ENCODE results near the gene INTS6.

The INTS6 gene

DNA sequence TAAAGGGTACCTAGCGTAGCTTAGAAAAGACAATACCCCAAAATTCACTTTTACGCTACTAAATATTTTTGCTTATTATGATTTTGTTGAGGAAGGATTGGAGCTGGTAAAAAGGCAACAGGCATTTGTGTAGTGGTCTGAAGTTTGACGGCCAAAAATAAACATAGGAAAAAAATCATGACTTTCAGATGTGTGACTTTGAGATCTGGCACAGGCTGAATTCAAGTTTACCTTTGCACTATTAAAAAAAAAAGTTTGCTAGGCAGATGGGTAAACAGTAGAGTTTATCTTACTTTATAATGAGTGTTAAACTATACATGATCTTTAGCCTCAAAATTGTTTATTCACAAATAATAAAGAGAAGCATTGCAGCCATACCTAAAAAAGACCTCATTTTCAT is 24.3 kb upstream of the INTS6 start:
- TF ChIP-seq, protein P1, sequence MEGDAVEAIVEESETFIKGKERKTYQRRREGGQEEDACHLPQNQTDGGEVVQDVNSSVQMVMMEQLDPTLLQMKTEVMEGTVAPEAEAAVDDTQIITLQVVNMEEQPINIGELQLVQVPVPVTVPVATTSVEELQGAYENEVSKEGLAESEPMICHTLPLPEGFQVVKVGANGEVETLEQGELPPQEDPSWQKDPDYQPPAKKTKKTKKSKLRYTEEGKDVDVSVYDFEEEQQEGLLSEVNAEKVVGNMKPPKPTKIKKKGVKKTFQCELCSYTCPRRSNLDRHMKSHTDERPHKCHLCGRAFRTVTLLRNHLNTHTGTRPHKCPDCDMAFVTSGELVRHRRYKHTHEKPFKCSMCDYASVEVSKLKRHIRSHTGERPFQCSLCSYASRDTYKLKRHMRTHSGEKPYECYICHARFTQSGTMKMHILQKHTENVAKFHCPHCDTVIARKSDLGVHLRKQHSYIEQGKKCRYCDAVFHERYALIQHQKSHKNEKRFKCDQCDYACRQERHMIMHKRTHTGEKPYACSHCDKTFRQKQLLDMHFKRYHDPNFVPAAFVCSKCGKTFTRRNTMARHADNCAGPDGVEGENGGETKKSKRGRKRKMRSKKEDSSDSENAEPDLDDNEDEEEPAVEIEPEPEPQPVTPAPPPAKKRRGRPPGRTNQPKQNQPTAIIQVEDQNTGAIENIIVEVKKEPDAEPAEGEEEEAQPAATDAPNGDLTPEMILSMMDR (IDR thresholded peaks at IDR 0.05; ENCODE audit: low read depth, low read length): no peak
- no peak for DNase-seq (ENCODE audit: extremely low read depth, low read depth)

DNA sequence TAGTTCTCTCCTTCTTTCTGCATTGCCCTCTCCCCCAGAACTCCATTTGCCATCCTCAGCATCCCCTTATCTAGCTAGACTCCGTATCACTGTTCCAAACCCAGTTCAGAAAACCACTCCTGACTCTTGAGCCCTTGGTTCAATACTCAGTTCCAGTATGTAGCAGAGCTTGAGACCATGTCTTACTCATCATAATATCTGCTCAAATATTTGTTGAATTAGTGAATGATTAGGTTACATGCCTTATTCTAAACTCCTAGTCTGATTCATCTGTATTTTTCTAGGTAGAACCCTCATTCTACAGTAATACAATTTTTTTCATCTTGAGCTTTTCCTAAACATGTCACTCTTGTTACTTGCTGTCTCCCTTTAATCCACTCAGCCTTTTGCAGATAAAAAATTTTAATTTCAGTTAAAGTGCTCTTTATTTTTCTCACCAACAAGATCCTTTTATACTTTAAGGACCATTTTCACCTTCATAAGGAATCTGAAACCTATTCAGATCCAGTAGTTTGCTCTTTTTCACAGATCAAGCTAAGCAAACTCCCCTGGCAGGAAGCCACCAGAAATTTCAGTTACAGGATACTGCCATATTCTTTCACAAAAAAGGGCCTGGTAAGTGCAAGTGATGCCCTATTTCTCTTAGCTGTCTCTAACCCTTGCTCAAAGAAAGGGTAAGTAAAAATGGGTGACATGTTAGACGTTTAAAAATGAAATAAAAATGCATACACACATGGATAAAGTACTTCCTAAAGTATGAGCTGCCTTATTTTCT is 23.1 kb upstream of the INTS6 start:
- TF ChIP-seq, protein P1 (IDR thresholded peaks at IDR 0.05; ENCODE audit: low read depth, low read length): no peak
- no peak for DNase-seq (ENCODE audit: extremely low read depth, low read depth)

DNA sequence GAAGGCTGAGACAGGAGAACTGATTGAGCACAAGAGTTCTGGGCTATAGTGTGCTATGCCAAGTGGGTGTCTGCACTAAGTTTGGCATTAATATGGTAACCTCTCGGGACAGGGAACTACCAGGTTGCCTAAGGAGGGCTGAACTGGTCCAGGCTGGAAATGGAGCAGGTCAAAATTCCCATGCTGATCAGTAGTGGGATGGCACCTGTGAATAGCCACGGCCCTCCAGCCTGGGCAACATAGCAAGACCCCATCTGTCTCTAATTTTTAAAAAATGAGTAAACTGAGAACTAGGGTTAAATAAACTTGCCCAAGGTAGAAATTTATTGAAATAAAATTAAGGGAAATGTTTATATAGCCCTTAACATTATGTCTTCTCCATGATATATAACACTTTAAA is 17.0 kb upstream of the INTS6 start:
- DNase-seq (ENCODE audit: extremely low read depth, low read depth): no peak
- TF ChIP-seq, protein P1 (IDR thresholded peaks at IDR 0.05; ENCODE audit: low read depth, low read length): no peak

DNA sequence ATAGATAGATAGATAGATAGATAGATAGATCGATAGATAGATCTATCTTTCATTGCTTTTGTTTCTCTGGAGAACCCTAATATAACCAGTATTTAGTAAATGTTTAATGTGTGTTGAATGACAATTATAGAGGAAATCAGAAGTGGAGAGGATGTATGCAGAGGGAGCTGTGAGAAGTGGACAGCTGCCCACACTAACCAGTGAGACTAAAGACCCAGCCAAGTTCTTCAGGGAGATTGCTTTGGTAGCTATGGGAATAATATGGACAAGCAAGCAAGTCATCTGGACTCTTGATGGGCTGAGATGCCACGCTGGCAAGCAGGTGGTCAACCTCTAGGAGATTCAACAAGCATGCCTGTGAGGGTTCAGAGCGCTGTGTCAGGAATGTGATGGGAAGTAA is 14.9 kb upstream of the INTS6 start:
- TF ChIP-seq, protein P1 (IDR thresholded peaks at IDR 0.05; ENCODE audit: low read depth, low read length): no peak
- no peak for DNase-seq (ENCODE audit: extremely low read depth, low read depth)

DNA sequence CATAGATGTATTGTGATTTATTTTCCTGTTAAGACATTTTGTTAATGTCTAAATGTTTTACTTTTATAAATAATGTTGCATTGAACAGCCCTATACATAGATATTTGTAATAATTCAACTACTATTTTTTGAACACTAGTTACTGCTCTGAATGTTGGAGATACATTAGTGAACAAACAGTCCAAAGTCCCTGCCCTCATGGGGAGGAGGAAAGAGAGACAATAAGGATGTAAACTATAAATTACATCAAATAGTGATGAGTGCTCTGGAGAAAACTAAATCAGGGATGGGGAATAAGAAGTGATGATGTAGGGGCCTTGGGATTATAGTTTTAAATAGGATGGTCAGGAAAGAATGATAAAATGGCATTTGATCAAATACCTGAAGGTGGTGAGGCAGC is 12.3 kb upstream of the INTS6 start:
- TF ChIP-seq, protein P1 (IDR thresholded peaks at IDR 0.05; ENCODE audit: low read depth, low read length): no peak
- no peak for DNase-seq (ENCODE audit: extremely low read depth, low read depth)

DNA sequence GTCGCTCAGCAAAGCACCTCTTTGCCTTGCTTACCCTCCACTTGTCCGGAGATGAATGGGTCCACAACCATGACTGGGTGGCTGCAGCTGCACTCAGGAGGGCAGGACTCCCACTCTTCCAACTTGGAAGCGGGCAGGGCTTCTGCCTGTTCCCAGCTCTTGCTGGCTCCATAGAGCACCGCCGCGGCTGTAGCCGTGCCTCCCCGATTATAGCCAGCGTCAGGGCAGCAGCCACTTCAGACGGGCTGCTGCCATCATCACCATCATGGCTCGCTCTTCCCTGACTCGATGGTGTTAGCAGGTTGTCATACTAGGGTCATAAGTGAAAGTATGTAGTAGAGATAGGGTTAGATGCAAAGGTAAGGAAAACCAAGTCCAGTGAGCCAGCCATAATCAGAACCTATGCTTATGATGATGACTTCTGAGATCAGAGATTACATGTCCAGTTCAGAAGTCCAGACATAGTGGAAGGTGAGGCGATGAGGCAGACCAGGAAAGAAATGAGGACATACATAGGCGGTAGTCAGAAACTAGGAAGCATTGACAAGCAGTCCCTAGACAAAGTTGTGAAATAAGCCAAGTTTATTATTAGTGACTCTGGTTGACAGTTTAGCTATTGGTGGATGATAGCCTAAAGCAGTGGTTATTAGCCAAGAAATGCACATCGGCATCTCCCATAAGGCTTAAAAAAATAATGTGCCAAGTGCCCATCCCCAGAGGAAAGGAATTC is 4.4 kb upstream of the INTS6 start:
- DNase-seq (ENCODE audit: extremely low read depth, low read depth): no peak
- TF ChIP-seq, protein P1 (IDR thresholded peaks at IDR 0.05; ENCODE audit: low read depth, low read length): no peak

DNA sequence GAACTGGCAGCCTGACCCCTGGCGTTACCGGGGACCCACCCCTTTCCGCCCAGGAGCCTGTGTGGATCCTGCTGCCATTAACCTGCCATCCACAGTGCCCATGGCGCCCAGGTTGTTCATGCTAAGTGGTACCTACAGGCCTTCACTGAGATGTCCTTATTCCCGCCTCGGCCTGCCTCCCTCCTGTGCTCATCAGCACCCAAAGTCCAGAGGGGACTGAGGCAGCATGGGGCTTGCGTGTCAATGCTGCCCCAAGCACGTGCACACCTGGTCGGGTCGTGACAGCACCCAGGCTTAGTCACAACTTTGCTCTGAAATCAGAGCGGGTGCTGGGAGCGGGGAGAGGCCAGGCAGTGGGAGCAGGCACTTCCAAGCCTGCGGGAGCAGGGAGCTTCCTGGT is 3.7 kb upstream of the INTS6 start:
- TF ChIP-seq, protein P1 (IDR thresholded peaks at IDR 0.05; ENCODE audit: low read depth, low read length): no peak
- no peak for DNase-seq (ENCODE audit: extremely low read depth, low read depth)

All from AG09319 (cell line).